Aorta (tissue), 5 donors: ENCODE data around the gene TRIM68. TPM values are rescaled to one million over a fixed set of nuclear protein-coding genes. Genes with fewer than 3 reads are reported as not detected.
A peak's percentile ranks its signal among the peaks of the same experiment; 100 is the strongest.

Experiments used
- ATAC-seq: fragments of 200-7000 bp; cut with Tn5 transposase; one replicate; pipeline ENCODE4 v1.9.1; 2022; ENCODE audit warnings: moderate library complexity; ENCODE audit not compliant: low FRiP score
- DNase-seq, 2 donors: peaks; one replicate each; pipeline ENCODE4 v3.0.0-alpha.2; 2020
- H3K27ac ChIP-seq, 2 donors: one replicate each; pipeline ENCODE4 v1.5.1; 2013; ENCODE audit warnings: low read length in 2 of 2, mild to moderate bottlenecking in 2 of 2, moderate library complexity in 2 of 2, control low read depth in 1 of 2, inconsistent platforms in 1 of 2, low read depth in 1 of 2
- H3K27me3 ChIP-seq, 2 donors: one replicate each; pipeline ENCODE4 v1.6.1; 2013; ENCODE audit warnings: control low read depth in 1 of 2, low read length in 1 of 2, mild to moderate bottlenecking in 1 of 2, moderate library complexity in 1 of 2; ENCODE audit not compliant: insufficient read depth in 2 of 2, control insufficient read depth in 1 of 2
- H3K36me3 ChIP-seq, 2 donors: one replicate each; pipeline ENCODE4 v1.6.1; 2013; ENCODE audit warnings: control low read depth in 1 of 2, low read length in 1 of 2, mild to moderate bottlenecking in 1 of 2; ENCODE audit not compliant: insufficient read depth in 2 of 2, control insufficient read depth in 1 of 2
- H3K4me1 ChIP-seq, 2 donors: one replicate each; pipeline ENCODE4 v1.6.1; 2013; ENCODE audit warnings: low read length in 2 of 2, control low read depth in 1 of 2, mild to moderate bottlenecking in 1 of 2, moderate library complexity in 1 of 2; ENCODE audit not compliant: insufficient read depth in 2 of 2, control insufficient read depth in 1 of 2
- H3K4me3 ChIP-seq, 2 donors: one replicate each; pipeline ENCODE4 v1.5.1; 2013; ENCODE audit warnings: low read length in 2 of 2, control low read depth in 1 of 2, mild to moderate bottlenecking in 1 of 2
- H3K9me3 ChIP-seq: one replicate; pipeline ENCODE4 v1.6.1; 2013; ENCODE audit warnings: mild to moderate bottlenecking, low read length; ENCODE audit not compliant: control insufficient read depth
- WGBS, 2 donors: extraction: QIAGEN DNeasy Blood & Tissue Kit; methylation state at CpG; one replicate each; pipeline ENCODE4 v1.1.7; 2013; 5-methylcytosine and 5-hydroxymethylcytosine counted together
- intact Hi-C, 2 donors: fragments of 100-400 bp; cut with DNase I; formaldehyde crosslinking; loops; one replicate each; pipeline versions ENCODE4 v1.14.2 to v1.15.0; 2022
- polyA plus RNA-seq, 2 donors: library from polyadenylated mRNA; stranded (reverse); fragments of 200-250 nt; gene quantifications; one replicate each; pipeline ENCODE4 v1.2.3, GENCODE V29; 2013
- total RNA-seq, 2 donors: library from RNA; stranded (reverse); fragmentation: NEBNext Ultra II Directional; extraction: Animal tissue kit (Norgen Biotek cat#: 25700); gene quantifications; one replicate each; pipeline ENCODE4 v1.2.1, GENCODE V29; 2021
- donor health status: healthy with polysubstance abuse.
- donor health status: Bipolar disorder and iron deficiency.
- donor health status: DM: no; HTN: no; CAD: no.
- donor health status: DM: no; HTN: no; CAD: no.
- donor health status: DM: yes; HTN: yes; CAD: no.

Gene TRIM68
- total and polyA plus RNA-seq, 4 donors = 3.9 to 14.5 (median 5.9) TPM

GRCh38 chr11:4641501-4641900, 33.5 kb upstream of the TRIM68 start:
- Histone ChIP-seq H3K4me3 (no peak overlapping the region), H3K27ac (no peak overlapping the region), H3K4me1 (no peaks in the 10 kb centered on the region), H3K9me3 (no peaks in the 10 kb centered on the region), H3K36me3 (no peaks in the 10 kb centered on the region), H3K27me3 (no peaks in the 10 kb centered on the region)
- DNase-seq = no peak
- intact Hi-C loops = no loop called here
- WGBS, 2 donors = 79 to 88% methylated on average over 7 of the region's 7 CpGs
- no peak for ATAC-seq

- H3K4me1 ChIP-seq = no peaks in the 10 kb centered on the region
- H3K36me3 ChIP-seq = no peaks in the 10 kb centered on the region
- DNase-seq (no peak), ATAC-seq (no peak)
- 94 to 95% methylated on average over 6 of the region's 6 CpGs for WGBS, 2 donors
- no peaks in the 10 kb centered on the region for H3K27me3 ChIP-seq
- H3K4me3 ChIP-seq = no peak overlapping the region
- no peak overlapping the region for H3K27ac ChIP-seq
- H3K9me3 ChIP-seq = no peaks in the 10 kb centered on the region
- intact Hi-C loops = loop anchor here (5.0 to 10.0 kb wide), 2 partner anchors 187 to 365 kb away; no protein-coding TSS in a partner anchor
These were observed 31.9 kb upstream of the TRIM68 start for GRCh38 chr11:4639931-4640330.

- Histone ChIP-seq H3K4me1 (no peaks in the 10 kb centered on the region), H3K4me3 (no peak overlapping the region), H3K36me3 (no peaks in the 10 kb centered on the region), H3K27ac (no peak overlapping the region), H3K9me3 (no peaks in the 10 kb centered on the region), H3K27me3 (no peaks in the 10 kb centered on the region)
- intact Hi-C loops = loop anchor here (5.0 to 10.0 kb wide), 2 partner anchors 190 to 367 kb away; no protein-coding TSS in a partner anchor
- DNase-seq (no peak), ATAC-seq (no peak)
- WGBS, 2 donors = 84 to 86% methylated on average over 3 of the region's 3 CpGs
These were observed 29.6 kb upstream of the TRIM68 start for GRCh38 chr11:4637662-4638047.

- Histone ChIP-seq H3K9me3 (no peaks in the 10 kb centered on the region), H3K27ac (no peak within 1 kb of the TSS), H3K27me3 (no peaks in the 10 kb centered on the region), H3K4me3 (no peak within 1 kb of the TSS), H3K36me3 (no peaks in the 10 kb centered on the region), H3K4me1 (no peaks in the 10 kb centered on the region)
- intact Hi-C loops = loop anchor here (5.0 to 10.0 kb wide), 2 partner anchors 190 to 368 kb away; no protein-coding TSS in a partner anchor
- ATAC-seq (peak; percentile 92), DNase-seq (peak; percentile 65 to 87)
- WGBS, 2 donors = 19 to 22% methylated on average over 21 of the region's 21 CpGs
These were observed 29.1 kb upstream of the TRIM68 start, which contains the start of gene OR51D1 for GRCh38 chr11:4636962-4637661. OR51D1 (plus strand) TSS chr11:4637477; CDS start chr11:4639791, 2,314 bp downstream.

- H3K9me3 ChIP-seq = no peaks in the 10 kb centered on the region
- ATAC-seq (no peak), DNase-seq (no peak)
- intact Hi-C loops = loop anchor here (5.0 to 10.0 kb wide), 2 partner anchors 191 to 369 kb away; no protein-coding TSS in a partner anchor
- no peaks in the 10 kb centered on the region for H3K27me3 ChIP-seq
- no peaks in the 10 kb centered on the region for H3K4me1 ChIP-seq
- 33 to 55% methylated on average over 2 of the region's 2 CpGs for WGBS, 2 donors
- H3K27ac ChIP-seq = no peak overlapping the region
- H3K36me3 ChIP-seq = no peaks in the 10 kb centered on the region
- no peak overlapping the region for H3K4me3 ChIP-seq
These were observed 28.1 kb upstream of the TRIM68 start for GRCh38 chr11:4636136-4636535.

GRCh38 chr11:4626207-4627099, 18.4 kb upstream of the TRIM68 start:
- ATAC-seq (no peak), DNase-seq (no peak)
- Histone ChIP-seq H3K4me3 (no peak overlapping the region), H3K9me3 (peaks cover 6% of the 10 kb centered on the region), H3K27ac (no peak overlapping the region), H3K27me3 (peaks cover 0 to 1% of the 10 kb centered on the region in 2 donors), H3K4me1 (no peaks in the 10 kb centered on the region), H3K36me3 (no peaks in the 10 kb centered on the region)
- WGBS, 2 donors = 29 to 32% methylated on average over 15 of the region's 15 CpGs
- intact Hi-C loops = no loop called here

- no peaks in the 10 kb centered on the region for H3K4me1 ChIP-seq
- 73 to 76% methylated on average over 9 of the region's 9 CpGs for WGBS, 2 donors
- H3K36me3 ChIP-seq = no peaks in the 10 kb centered on the region
- ATAC-seq = no peak
- H3K27ac ChIP-seq = no peak overlapping the region
- no peak for DNase-seq
- intact Hi-C loops = no loop called here
- no peak overlapping the region for H3K4me3 ChIP-seq
- H3K27me3 ChIP-seq = no peaks in the 10 kb centered on the region
- peaks cover 2% of the 10 kb centered on the region for H3K9me3 ChIP-seq
These were observed 11.5 kb upstream of the TRIM68 start for GRCh38 chr11:4619514-4619913.

- no peaks in the 10 kb centered on the region for H3K27me3 ChIP-seq
- H3K36me3 ChIP-seq = no peaks in the 10 kb centered on the region
- H3K9me3 ChIP-seq = peaks cover 2% of the 10 kb centered on the region
- H3K4me3 ChIP-seq = no peak overlapping the region
- ATAC-seq = no peak
- intact Hi-C loops = no loop called here
- no peak for DNase-seq
- no peak overlapping the region for H3K27ac ChIP-seq
- no peaks in the 10 kb centered on the region for H3K4me1 ChIP-seq
These were observed 7.9 kb upstream of the TRIM68 start for GRCh38 chr11:4615856-4616444.
